ENCODE data around the gene AKR1C1.
"Not testable (repeated sequence)": the region's sequence is repeated elsewhere in the genome, so short reads cannot be mapped to it uniquely, and the experiment has no call there.

Gene AKR1C1

DNA sequence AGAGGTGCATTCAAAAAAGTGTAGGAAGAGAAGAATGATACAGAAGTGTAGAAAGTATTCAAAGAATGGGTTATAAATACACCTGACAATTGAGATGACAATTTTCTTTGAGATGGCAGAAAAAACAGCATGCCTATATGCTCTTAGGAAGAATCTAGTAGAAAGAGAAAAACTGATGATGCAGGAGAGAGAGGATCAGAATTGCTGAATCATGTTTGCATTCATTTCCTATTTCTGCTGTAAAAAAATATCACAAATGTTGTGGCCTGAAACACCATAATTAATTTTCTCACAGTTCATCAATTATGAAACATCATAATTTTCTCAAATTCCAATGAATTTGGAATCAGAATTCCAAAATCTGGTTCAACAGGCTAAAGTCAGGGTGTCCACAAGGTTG, 9.8 kb upstream of the AKR1C1 start:
- Histone ChIP-seq H3K36me3 (no peaks in the 10 kb centered on the region), H3K27me3 (no peaks in the 10 kb centered on the region), H3K4me3 (ENCODE audit: low read depth, low read length) (no peak overlapping the region), H3K9me3 (no peaks in the 10 kb centered on the region), H3K4me1 (no peaks in the 10 kb centered on the region)
- TF ChIP-seq, protein P1, sequence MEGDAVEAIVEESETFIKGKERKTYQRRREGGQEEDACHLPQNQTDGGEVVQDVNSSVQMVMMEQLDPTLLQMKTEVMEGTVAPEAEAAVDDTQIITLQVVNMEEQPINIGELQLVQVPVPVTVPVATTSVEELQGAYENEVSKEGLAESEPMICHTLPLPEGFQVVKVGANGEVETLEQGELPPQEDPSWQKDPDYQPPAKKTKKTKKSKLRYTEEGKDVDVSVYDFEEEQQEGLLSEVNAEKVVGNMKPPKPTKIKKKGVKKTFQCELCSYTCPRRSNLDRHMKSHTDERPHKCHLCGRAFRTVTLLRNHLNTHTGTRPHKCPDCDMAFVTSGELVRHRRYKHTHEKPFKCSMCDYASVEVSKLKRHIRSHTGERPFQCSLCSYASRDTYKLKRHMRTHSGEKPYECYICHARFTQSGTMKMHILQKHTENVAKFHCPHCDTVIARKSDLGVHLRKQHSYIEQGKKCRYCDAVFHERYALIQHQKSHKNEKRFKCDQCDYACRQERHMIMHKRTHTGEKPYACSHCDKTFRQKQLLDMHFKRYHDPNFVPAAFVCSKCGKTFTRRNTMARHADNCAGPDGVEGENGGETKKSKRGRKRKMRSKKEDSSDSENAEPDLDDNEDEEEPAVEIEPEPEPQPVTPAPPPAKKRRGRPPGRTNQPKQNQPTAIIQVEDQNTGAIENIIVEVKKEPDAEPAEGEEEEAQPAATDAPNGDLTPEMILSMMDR (IDR thresholded peaks at IDR 0.05; ENCODE audit: low read depth, low read length): no peak
- no peak for DNase-seq

DNA sequence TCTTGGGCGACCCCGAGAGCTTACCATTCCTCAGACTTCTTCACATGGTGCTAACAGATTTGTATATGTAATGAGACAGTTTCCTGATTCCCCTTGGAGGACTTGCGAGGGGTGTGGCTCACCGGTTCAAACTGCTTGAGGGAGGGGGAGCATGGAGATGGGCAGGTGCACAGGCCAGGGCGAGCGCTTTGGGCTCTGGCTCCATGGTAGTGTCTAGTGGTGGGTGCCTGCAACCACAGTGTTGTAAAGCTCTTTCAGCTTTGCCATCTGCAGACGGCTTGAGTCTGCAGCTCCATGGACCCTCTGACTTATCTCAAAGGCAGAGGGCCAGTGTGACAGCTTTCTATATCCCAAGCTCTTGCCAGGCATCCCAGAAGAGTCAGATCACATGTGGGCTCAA, 7.1 kb upstream of the AKR1C1 start:
- not testable (repeated sequence) for H3K4me3 ChIP-seq (ENCODE audit: low read depth, low read length); H3K4me1 ChIP-seq; H3K36me3 ChIP-seq; H3K27me3 ChIP-seq; H3K9me3 ChIP-seq; DNase-seq

DNA sequence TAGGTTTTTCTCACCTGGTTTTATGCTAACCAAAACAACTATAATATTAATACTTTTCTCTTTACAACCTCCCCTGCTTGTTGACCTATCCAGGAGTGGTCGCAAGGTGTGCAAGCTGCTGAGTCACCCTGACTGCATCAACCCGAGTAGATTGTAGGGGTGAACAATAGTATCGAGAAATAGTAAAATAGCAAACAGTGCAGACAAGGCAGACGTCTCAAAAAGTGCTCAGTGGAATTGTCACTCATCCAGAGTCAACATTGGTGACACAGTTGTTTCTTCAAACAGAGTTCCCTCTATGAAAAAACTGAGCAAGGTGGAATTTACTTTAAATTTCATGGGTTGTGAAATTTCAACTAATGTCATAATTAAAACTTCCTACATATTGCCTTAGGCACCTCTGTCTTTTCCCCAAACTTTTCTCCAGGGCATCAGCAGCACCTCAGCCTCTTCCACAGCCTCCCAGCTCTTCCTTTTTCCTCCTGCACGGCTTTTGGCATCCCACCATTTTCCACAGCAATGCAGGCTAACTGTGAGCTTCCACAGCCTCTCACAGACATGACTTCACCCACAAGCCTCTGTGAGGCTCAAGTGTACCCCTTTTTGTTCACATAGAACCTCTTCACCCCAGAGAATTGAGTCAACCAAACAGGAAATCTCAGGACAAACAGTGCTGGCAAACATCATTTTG, 6.1 kb upstream of the AKR1C1 start:
- H3K27me3 ChIP-seq; DNase-seq; H3K4me1 ChIP-seq; H3K36me3 ChIP-seq; H3K9me3 ChIP-seq; H3K4me3 ChIP-seq (ENCODE audit: low read depth, low read length): not testable (repeated sequence)

DNA sequence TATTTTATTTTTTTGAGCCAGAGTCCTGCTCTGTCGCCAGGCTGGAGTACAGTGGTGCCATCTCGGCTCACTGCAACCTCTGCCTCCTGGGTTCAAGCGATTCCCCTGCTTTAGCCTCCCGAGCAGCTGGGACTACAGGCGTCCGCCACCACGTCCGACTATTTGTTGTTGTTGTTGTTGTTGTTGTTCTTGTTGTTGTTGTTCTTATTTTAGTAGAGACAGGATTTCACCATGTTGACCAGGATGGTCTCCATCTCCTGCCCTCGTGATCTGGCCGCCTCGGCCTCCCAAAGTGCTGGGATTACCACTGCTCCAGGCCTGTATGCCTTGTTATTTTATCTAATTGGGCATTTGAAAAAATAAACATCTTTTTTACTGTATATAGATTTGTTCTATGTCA, 1.7 kb upstream of the AKR1C1 start:
- not testable (repeated sequence) for H3K9me3 ChIP-seq; DNase-seq; H3K27me3 ChIP-seq; H3K36me3 ChIP-seq; H3K4me1 ChIP-seq; H3K4me3 ChIP-seq (ENCODE audit: low read depth, low read length)

DNA sequence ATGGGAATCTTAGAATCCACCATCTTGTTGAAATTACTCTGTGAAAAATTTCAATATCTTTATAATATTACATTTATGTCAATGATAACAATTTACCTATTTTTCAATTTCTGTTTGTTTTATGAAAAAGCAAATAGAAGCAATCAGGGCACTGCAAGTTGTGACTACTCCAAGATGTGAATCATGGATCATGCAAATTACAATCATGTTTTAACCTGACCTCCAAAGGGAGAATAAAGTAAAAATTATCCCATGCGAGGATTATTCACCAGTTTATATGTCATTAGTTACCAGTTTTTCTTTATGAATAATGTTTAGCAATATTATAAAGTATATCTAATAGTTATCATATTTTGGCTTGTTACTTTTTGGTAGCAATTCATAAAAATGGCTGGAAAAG, 907 bp upstream of the AKR1C1 start:
- H3K9me3 ChIP-seq; H3K4me3 ChIP-seq (ENCODE audit: low read depth, low read length); H3K4me1 ChIP-seq; DNase-seq; H3K36me3 ChIP-seq; H3K27me3 ChIP-seq: not testable (repeated sequence)

DNA sequence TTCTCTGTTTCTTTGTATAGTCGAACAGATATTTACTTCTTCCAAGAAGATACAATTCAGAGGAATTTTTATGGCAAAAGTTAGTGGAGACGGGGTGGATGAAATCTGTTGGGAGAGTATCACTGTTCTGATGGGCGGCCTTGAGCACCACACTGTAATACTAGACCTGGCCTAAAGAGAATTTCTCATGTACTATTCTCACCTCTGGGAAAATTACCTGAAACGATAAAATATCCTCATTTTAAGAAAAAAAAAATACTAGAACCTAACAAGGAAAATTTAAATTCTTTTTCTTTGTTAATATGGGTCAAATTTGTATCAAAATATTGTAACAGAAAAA, 570 bp downstream of the AKR1C1 start:
- not testable (repeated sequence) for H3K9me3 ChIP-seq; H3K36me3 ChIP-seq; H3K4me1 ChIP-seq; DNase-seq; H3K4me3 ChIP-seq (ENCODE audit: low read depth, low read length); H3K27me3 ChIP-seq

DNA sequence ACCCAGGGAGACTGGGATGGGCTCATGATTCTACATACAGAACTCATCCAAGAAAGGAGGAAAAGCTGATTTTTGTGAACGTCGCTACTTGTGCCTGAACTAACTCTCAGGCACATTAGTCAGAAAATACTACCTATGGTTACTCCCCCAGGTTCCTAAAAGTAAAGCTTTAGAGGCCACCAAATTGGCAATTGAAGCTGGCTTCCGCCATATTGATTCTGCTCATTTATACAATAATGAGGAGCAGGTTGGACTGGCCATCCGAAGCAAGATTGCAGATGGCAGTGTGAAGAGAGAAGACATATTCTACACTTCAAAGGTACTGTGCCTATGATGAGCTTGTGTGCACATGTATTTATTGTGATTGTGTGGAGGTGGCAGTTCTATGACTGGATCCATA, 2.5 kb downstream of the AKR1C1 start:
- not testable (repeated sequence) for H3K4me1 ChIP-seq; H3K4me3 ChIP-seq (ENCODE audit: low read depth, low read length); H3K27me3 ChIP-seq; H3K36me3 ChIP-seq; H3K9me3 ChIP-seq; DNase-seq

DNA sequence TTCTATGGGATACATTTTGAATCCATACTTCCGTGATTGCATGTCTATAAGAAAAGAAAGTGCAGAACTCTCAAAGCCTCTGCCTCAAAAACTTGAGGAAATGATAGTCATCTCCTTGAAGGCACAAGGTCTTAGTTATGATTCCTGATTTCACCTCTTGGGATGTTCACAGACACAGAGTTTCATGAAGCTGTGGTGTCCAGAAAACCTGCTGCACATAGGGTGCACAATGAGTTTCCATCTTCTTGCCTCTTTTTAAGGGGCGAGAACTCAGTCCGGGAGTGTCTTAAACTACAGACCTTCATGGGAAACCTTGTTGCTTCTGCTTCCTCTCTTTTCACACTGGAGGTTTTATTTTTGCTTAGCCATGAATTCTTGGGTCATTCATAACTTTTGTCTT, 4.0 kb downstream of the AKR1C1 start:
- DNase-seq; H3K27me3 ChIP-seq; H3K4me1 ChIP-seq; H3K4me3 ChIP-seq (ENCODE audit: low read depth, low read length); H3K36me3 ChIP-seq; H3K9me3 ChIP-seq: not testable (repeated sequence)

DNA sequence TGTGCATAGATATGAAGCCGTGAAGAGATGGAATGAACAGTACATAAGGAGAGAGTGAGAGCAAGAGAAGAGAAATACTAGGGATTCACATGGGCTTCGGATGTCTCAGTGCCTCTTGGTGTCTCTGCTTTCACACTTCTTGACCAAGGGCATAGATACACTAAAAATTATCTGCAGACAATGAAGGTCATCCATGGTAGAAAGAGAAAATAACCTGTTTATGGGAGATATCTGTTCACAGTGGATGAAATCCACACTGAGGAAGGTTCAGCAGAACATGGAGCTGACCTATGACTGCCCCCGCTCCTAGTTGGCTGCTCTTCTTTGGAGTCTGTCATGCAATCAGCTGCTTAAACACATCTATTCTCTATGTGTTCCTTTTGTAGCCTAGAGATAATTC, 6.1 kb downstream of the AKR1C1 start:
- not testable (repeated sequence) for H3K4me3 ChIP-seq (ENCODE audit: low read depth, low read length); H3K27me3 ChIP-seq; DNase-seq; H3K4me1 ChIP-seq; H3K9me3 ChIP-seq; H3K36me3 ChIP-seq

DNA sequence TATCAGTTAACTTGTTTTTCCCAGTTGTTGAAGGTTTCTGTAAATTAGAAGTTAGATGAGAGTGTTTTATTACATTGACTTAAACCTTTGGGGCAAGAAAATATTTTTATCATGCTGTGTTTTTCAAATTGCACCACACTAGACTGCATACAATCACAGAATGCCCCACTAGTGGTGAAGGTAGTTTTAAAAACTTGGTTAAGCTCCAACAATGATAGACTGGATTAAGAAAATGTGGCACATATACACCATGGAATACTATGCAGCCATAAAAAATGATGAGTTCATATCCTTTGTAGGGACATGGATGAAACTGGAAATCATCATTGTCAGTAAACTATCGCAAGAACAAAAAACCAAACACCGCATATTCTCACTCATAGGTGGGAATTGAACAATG, 7.1 kb downstream of the AKR1C1 start:
- DNase-seq; H3K4me1 ChIP-seq; H3K27me3 ChIP-seq; H3K9me3 ChIP-seq; H3K36me3 ChIP-seq; H3K4me3 ChIP-seq (ENCODE audit: low read depth, low read length): not testable (repeated sequence)

DNA sequence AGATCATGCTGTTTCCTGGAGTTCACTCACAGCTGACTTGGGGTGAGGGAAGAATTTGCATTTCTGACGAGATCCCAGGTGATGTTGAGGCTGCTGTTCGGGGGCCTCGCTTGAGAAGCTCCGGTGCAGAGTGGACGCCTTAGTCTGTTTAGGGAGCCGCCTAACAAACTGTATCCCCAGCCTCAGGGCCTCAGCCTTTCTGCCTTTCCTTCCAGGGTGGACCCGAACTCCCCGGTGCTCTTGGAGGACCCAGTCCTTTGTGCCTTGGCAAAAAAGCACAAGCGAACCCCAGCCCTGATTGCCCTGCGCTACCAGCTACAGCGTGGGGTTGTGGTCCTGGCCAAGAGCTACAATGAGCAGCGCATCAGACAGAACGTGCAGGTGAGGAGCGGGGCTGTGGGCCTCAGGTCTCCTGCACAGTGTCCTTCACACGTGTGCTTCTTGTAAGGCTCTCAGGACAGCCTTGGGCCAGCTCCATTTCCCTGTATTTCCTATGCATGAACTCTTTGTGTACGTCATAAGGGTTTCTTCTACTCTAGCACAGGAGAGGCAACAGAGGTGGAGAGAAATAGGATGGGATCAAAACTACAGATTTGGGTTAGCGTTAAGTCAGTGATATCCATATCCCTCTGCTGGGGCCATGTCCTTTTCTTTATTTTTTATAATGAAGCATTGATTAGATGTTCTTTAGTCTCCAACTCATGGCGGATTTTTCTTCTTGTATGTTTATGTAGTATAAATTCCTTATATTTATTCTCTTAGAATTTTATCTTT, 9.3 kb downstream of the AKR1C1 start:
- not testable (repeated sequence) for H3K4me1 ChIP-seq; H3K4me3 ChIP-seq (ENCODE audit: low read depth, low read length); DNase-seq

DNA sequence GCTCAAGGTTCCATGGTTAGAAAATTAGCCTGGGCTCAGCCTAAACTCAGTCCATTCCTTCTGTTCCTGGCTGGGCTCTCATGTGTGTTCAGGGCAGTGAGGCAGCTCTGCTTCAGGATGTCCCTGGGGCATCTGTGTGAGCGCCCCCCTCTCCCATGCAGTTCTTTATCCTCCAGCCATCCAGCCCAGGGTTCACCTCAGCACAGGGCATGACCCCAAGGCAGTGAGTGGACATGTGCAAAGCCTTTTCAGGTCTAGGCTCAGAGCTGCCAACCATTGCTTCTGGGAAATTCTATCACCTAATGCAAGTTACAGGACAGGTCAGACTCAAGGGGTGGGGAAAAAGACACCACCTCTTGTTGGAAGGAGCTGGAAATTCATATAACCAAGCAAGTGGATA, 10.1 kb downstream of the AKR1C1 start:
- H3K4me1 ChIP-seq; H3K27me3 ChIP-seq; H3K9me3 ChIP-seq; H3K36me3 ChIP-seq; DNase-seq; H3K4me3 ChIP-seq (ENCODE audit: low read depth, low read length): not testable (repeated sequence)

More for the DNA sequence above, 9.3 kb downstream of the AKR1C1 start:
- not testable (repeated sequence) for H3K9me3 ChIP-seq, H3K27me3 ChIP-seq, H3K36me3 ChIP-seq

DNA sequence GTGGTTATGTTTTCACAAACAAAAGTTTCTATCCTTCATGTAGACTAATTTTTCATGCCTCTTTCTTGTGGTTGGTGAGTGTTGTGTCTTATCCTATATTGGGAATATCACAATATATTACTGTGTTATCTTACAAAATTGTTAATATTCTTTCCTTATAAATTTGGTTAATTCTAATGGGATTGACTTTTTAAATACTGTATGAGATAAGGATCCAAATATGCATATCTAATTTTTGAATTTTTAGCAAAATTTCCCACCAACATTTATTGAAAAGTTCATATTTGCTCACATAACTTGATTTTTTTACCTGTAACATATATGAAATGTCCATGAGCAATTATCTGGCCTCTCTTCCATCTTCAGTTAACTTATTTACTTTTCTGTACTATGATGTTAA, 11.2 kb downstream of the AKR1C1 start:
- DNase-seq; H3K9me3 ChIP-seq; H3K36me3 ChIP-seq; H3K27me3 ChIP-seq; H3K4me1 ChIP-seq; H3K4me3 ChIP-seq (ENCODE audit: low read depth, low read length): not testable (repeated sequence)

Measured in BE2C (cell line).